GM18517 (cell line): ENCODE data around the gene APC.

ENCODE experiments used
- ATAC-seq: cut with Tn5 transposase; IDR thresholded peaks from one replicate; pipeline ENCODE4 v1.9.1; 2021; ENCODE audit warnings: mild to moderate bottlenecking, moderate library complexity; ENCODE audit not compliant: unreplicated experiment

Gene APC

GRCh38 chr5:112737463-112738190 is at the start of gene APC:
Gene APC (plus strand): TSS chr5:112737885. CDS start chr5:112754891, 17,006 bp downstream.
- ATAC-seq = peak; percentile 99

- no peak for ATAC-seq
Measured at GRCh38 chr5:112689155-112689909, 48.4 kb upstream of the APC start.

- ATAC-seq = no peak
Measured at GRCh38 chr5:112690605-112691338, 46.9 kb upstream of the APC start.

- no peak for ATAC-seq
Measured at GRCh38 chr5:112691339-112691680, 46.4 kb upstream of the APC start.

GRCh38 chr5:112691758-112692157 is 45.9 kb upstream of the APC start:
- ATAC-seq = no peak

GRCh38 chr5:112692472-112692871 is 45.2 kb upstream of the APC start:
- ATAC-seq = no peak

- ATAC-seq = no peak
Measured at GRCh38 chr5:112693301-112693700, 44.4 kb upstream of the APC start.

- no peak for ATAC-seq
Measured at GRCh38 chr5:112694853-112695709, 42.6 kb upstream of the APC start.

GRCh38 chr5:112696786-112697185 is 40.9 kb upstream of the APC start:
- ATAC-seq = no peak

- ATAC-seq = no peak
Measured at GRCh38 chr5:112697322-112697721, 40.4 kb upstream of the APC start.

GRCh38 chr5:112697833-112698232 is 39.9 kb upstream of the APC start:
- ATAC-seq = no peak

- no peak for ATAC-seq
Measured at GRCh38 chr5:112703866-112704820, 33.5 kb upstream of the APC start.

GRCh38 chr5:112706446-112707016 is 31.2 kb upstream of the APC start:
- ATAC-seq = no peak

- peak; percentile 94 for ATAC-seq
Measured at GRCh38 chr5:112707187-112708102, 30.2 kb upstream of the APC start.

- no peak for ATAC-seq
Measured at GRCh38 chr5:112708103-112708622, 29.5 kb upstream of the APC start.

GRCh38 chr5:112709416-112709815 is 28.3 kb upstream of the APC start:
- no peak for ATAC-seq

- ATAC-seq = no peak
Measured at GRCh38 chr5:112710896-112711295, 26.8 kb upstream of the APC start.

GRCh38 chr5:112711436-112711835 is 26.2 kb upstream of the APC start:
- ATAC-seq = no peak
